K562 (cell line): ENCODE data around the gene GCNT3.
A peak's percentile ranks its signal among the peaks of the same experiment; 100 is the strongest.

Source experiments
- CREB1 ChIP-seq, 2 experiments: sonication (generic) in 1 of 2; formaldehyde crosslinking in 1 of 2; IDR thresholded peaks; 2 replicates each; pipeline versions ENCODE4 v1.6.1 to v1.8.0; 2012 to 2022; ENCODE audit warnings: inconsistent platforms in 1 of 2, mild to moderate bottlenecking in 1 of 2, missing genetic modification reagents in 1 of 2, moderate library complexity in 1 of 2
- CTCF ChIP-seq, 3 experiments: IDR thresholded peaks in 2 of 3; conservative IDR thresholded peaks in 1 of 3; 2 replicates each; pipeline ENCODE4 v1.5.1; 2011 to 2012; ENCODE audit warnings: low read length in 3 of 3, mild to moderate bottlenecking in 3 of 3, control low read depth in 2 of 3, improper control_type of control experiment in 1 of 3, inconsistent platforms in 1 of 3, low read depth in 1 of 3, mixed read lengths in 1 of 3, moderate library complexity in 1 of 3; ENCODE audit not compliant: insufficient read depth in 2 of 3
- FOXK2 ChIP-seq, 2 experiments: fragments of 450-650 bp; IDR thresholded peaks in 1 of 2; conservative IDR thresholded peaks in 1 of 2; 2 replicates each; pipeline ENCODE4 v1.6.1; 2016; ENCODE audit warnings: low read depth in 2 of 2, mild to moderate bottlenecking in 1 of 2
- HES1 ChIP-seq: fragments of 450-650 bp; IDR thresholded peaks from 2 replicates; pipeline ENCODE4 v1.6.1; 2016; ENCODE audit warnings: low read depth, mild to moderate bottlenecking, moderate library complexity
- HOXB6 ChIP-seq: fragments of 250-450 bp; sonication (Bioruptor Pico); IDR thresholded peaks from 2 replicates; pipeline ENCODE4 v1.5.1; 2022; ENCODE audit warnings: mild to moderate bottlenecking, borderline replicate concordance
- MAZ ChIP-seq, 2 experiments: fragments of 450-650 bp in 1 of 2; sonication (generic) in 1 of 2; formaldehyde crosslinking; IDR thresholded peaks in 1 of 2; conservative IDR thresholded peaks in 1 of 2; 2 replicates each; pipeline versions ENCODE4 v1.4.0 to v1.5.0; 2020; ENCODE audit warnings: mild to moderate bottlenecking in 1 of 2, missing genetic modification reagents in 1 of 2
- NFIC ChIP-seq: fragments of 450-650 bp; IDR thresholded peaks from 2 replicates; pipeline ENCODE4 v1.6.1; 2017; ENCODE audit warnings: mild to moderate bottlenecking, inconsistent platforms
- TCF7 ChIP-seq: sonication (generic); IDR thresholded peaks from 2 replicates; pipeline ENCODE4 v1.6.1; 2016; ENCODE audit warnings: antibody characterized with exemption, borderline replicate concordance
- TCF7L2 ChIP-seq: fragments of 150-350 bp; IDR thresholded peaks from 2 replicates; pipeline ENCODE4 v1.6.1; 2016; ENCODE audit warnings: low read depth, mild to moderate bottlenecking, low read length, moderate library complexity
- YY1 ChIP-seq, 3 experiments: IDR thresholded peaks; 2 replicates each; pipeline ENCODE4 v1.6.1; 2011; ENCODE audit warnings: low read length in 2 of 3, mild to moderate bottlenecking in 2 of 3, moderate library complexity in 2 of 3, borderline replicate concordance in 1 of 3, control low read depth in 1 of 3, low read depth in 1 of 3; ENCODE audit not compliant: insufficient read depth in 3 of 3, insufficient replicate concordance in 2 of 3, control insufficient read depth in 1 of 3, insufficient read length in 1 of 3; ENCODE audit errors: extremely low read depth in 1 of 3
- ZBTB11 ChIP-seq, 3 experiments: fragments of 200-800 bp in 1 of 3; fragments of 250-450 bp in 1 of 3; fragments of 450-650 bp in 1 of 3; sonication (Bioruptor Pico) in 1 of 3; sonication (Bioruptor generic) in 1 of 3; formaldehyde crosslinking in 1 of 3; IDR thresholded peaks; 2 replicates each; pipeline versions ENCODE4 v1.6.1 to v1.8.0; 2016 to 2022; ENCODE audit warnings: mild to moderate bottlenecking in 2 of 3, missing genetic modification characterization in 2 of 3, missing compliant biosample characterization in 1 of 3, moderate library complexity in 1 of 3
- ZNF124 ChIP-seq: sonication (generic); formaldehyde crosslinking; IDR thresholded peaks from 2 replicates; pipeline ENCODE4 v1.8.1; 2022; ENCODE audit warnings: missing genetic modification reagents

GRCh38 chr15:59656897-59657634 lies 45.5 kb downstream of the GCNT3 start, which contains the start of gene GTF2A2:
- TF ChIP-seq YY1 (IDR thresholded peaks at IDR 0.05; ENCODE audit: borderline replicate concordance in 1 of 3, control insufficient read depth in 1 of 3, extremely low read depth in 1 of 3, insufficient read depth in 3 of 3, insufficient read length in 1 of 3, insufficient replicate concordance in 2 of 3, low read depth in 1 of 3, low read length in 2 of 3) (peak in 2 of 3 experiments; percentile 45 to 67), CTCF (IDR thresholded peaks at IDR 0.05 in 2 of 3, conservative IDR thresholded peaks at IDR 0.05 in 1 of 3; ENCODE audit: insufficient read depth in 2 of 3, low read depth in 1 of 3, low read length in 3 of 3) (no peak), CREB1 (IDR thresholded peaks at IDR 0.05) (no peak), CREB1 (CRISPR knock-in tag; IDR thresholded peaks at IDR 0.05) (peak; percentile 70), NFIC (0 out of 2 replicates have a peak, but pooled peaks have one; percentile 22), TCF7 (no peak), MAZ (CRISPR knock-in tag; conservative IDR thresholded peaks at IDR 0.05 in 1 of 2, IDR thresholded peaks at IDR 0.05 in 1 of 2) (peak; percentile 83), HES1 (peak; percentile 97), TCF7L2 (no peak), ZBTB11 (CRISPR knock-in tag; IDR thresholded peaks at IDR 0.05) (no peak), ZNF124 (CRISPR knock-in tag) (no peak), HOXB6 (CRISPR knock-in tag) (no peak), FOXK2 (conservative IDR thresholded peaks at IDR 0.05 in 1 of 2, IDR thresholded peaks at IDR 0.05 in 1 of 2; ENCODE audit: low read depth in 2 of 2) (no peak)
